Ovary (tissue), 3 donors: ENCODE measurements around the gene APOH.

Experiments
- CTCF ChIP-seq, 3 donors: fragments of 450-650 bp in 2 of 3; fragments of 200-600 bp in 1 of 3; IDR thresholded peaks; one replicate each; pipeline versions ENCODE4 v1.5.1 to v1.8.0; 2016 to 2022; ENCODE audit warnings: antibody characterized with exemption in 3 of 3, mild to moderate bottlenecking in 1 of 3
- EP300 ChIP-seq: sonication (generic); formaldehyde crosslinking; IDR thresholded peaks from one replicate; pipeline ENCODE4 v1.6.1; 2017; ENCODE audit warnings: antibody characterized with exemption
- POLR2A ChIP-seq: fragments of 450-650 bp; IDR thresholded peaks from one replicate; pipeline ENCODE4 v1.6.1; 2017; ENCODE audit warnings: antibody characterized with exemption, mild to moderate bottlenecking, moderate library complexity
- donor health status: DM: no; HTN: no; CAD: no.

- TF ChIP-seq POLR2A (no peak), CTCF (IDR thresholded peaks at IDR 0.05) (no peak), EP300 (no peak)
Measured at GRCh38 chr17:66250686-66251085, 21.5 kb upstream of the APOH start.
